ENCODE measurements around the gene KCNG4.
"Not testable (repeated sequence)": the region's sequence is repeated elsewhere in the genome, so short reads cannot be mapped to it uniquely, and the experiment has no call there.

Gene KCNG4

GRCh38 chr16:84225126-84225525, 14.7 kb downstream of the KCNG4 start:
- Histone ChIP-seq H3K27ac (no peak overlapping the region), H3K9me3 (ENCODE audit: severe bottlenecking) (no peaks in the 10 kb centered on the region), H3K27me3 (ENCODE audit: insufficient read depth, low read depth, severe bottlenecking) (no peaks in the 10 kb centered on the region), H3K4me3 (ENCODE audit: low read depth, low read length) (no peak overlapping the region), H3K36me3 (no peaks in the 10 kb centered on the region)
- no peak for TF ChIP-seq CTCF (IDR thresholded peaks at IDR 0.05; ENCODE audit: low read depth, low read length)
- no peak for DNase-seq

GRCh38 chr16:84224554-84224953, 15.3 kb downstream of the KCNG4 start:
- Histone ChIP-seq H3K9me3 (ENCODE audit: severe bottlenecking) (no peaks in the 10 kb centered on the region), H3K4me3 (ENCODE audit: low read depth, low read length) (no peak overlapping the region)
- no peak for DNase-seq

GRCh38 chr16:84223456-84223855, 16.4 kb downstream of the KCNG4 start:
- Histone ChIP-seq H3K9me3 (ENCODE audit: severe bottlenecking) (no peaks in the 10 kb centered on the region), H3K27me3 (ENCODE audit: insufficient read depth, low read depth, severe bottlenecking) (no peaks in the 10 kb centered on the region), H3K36me3 (no peaks in the 10 kb centered on the region), H3K4me3 (ENCODE audit: low read depth, low read length) (no peak overlapping the region), H3K27ac (no peak overlapping the region)
- DNase-seq, result no peak
- TF ChIP-seq CTCF (IDR thresholded peaks at IDR 0.05; ENCODE audit: low read depth, low read length), result no peak

More at GRCh38 chr16:84224554-84224953, 15.3 kb downstream of the KCNG4 start:
- Histone ChIP-seq H3K27ac (no peak overlapping the region), H3K27me3 (ENCODE audit: insufficient read depth, low read depth, severe bottlenecking) (no peaks in the 10 kb centered on the region), H3K36me3 (no peaks in the 10 kb centered on the region)
- TF ChIP-seq CTCF (IDR thresholded peaks at IDR 0.05; ENCODE audit: low read depth, low read length), result no peak

GRCh38 chr16:84220851-84221250, 19.0 kb downstream of the KCNG4 start:
- H3K27me3 ChIP-seq (ENCODE audit: insufficient read depth, low read depth, severe bottlenecking), result no peaks in the 10 kb centered on the region
- TF ChIP-seq CTCF (IDR thresholded peaks at IDR 0.05; ENCODE audit: low read depth, low read length), result no peak

GRCh38 chr16:84218956-84219355, 20.9 kb downstream of the KCNG4 start:
- no peak for TF ChIP-seq CTCF (IDR thresholded peaks at IDR 0.05; ENCODE audit: low read depth, low read length)
- Histone ChIP-seq H3K9me3 (ENCODE audit: severe bottlenecking) (no peaks in the 10 kb centered on the region), H3K36me3 (no peaks in the 10 kb centered on the region), H3K4me3 (ENCODE audit: low read depth, low read length) (no peak overlapping the region), H3K27me3 (ENCODE audit: insufficient read depth, low read depth, severe bottlenecking) (no peaks in the 10 kb centered on the region), H3K27ac (no peak overlapping the region)
- DNase-seq, result no peak

More at GRCh38 chr16:84220851-84221250, 19.0 kb downstream of the KCNG4 start:
- Histone ChIP-seq H3K4me3 (ENCODE audit: low read depth, low read length) (no peak overlapping the region), H3K9me3 (ENCODE audit: severe bottlenecking) (no peaks in the 10 kb centered on the region), H3K36me3 (no peaks in the 10 kb centered on the region), H3K27ac (no peak overlapping the region)
- DNase-seq, result no peak

GRCh38 chr16:84218176-84218823, 21.5 kb downstream of the KCNG4 start:
- no peak for TF ChIP-seq CTCF (IDR thresholded peaks at IDR 0.05; ENCODE audit: low read depth, low read length)
- Histone ChIP-seq H3K9me3 (ENCODE audit: severe bottlenecking) (no peaks in the 10 kb centered on the region), H3K4me3 (ENCODE audit: low read depth, low read length) (no peak overlapping the region), H3K27me3 (ENCODE audit: insufficient read depth, low read depth, severe bottlenecking) (no peaks in the 10 kb centered on the region), H3K27ac (no peak overlapping the region), H3K36me3 (no peaks in the 10 kb centered on the region)
- DNase-seq, result no peak

- not testable (repeated sequence) for H3K9me3 ChIP-seq (ENCODE audit: severe bottlenecking); DNase-seq; H3K27ac ChIP-seq; H3K36me3 ChIP-seq; H3K27me3 ChIP-seq (ENCODE audit: insufficient read depth, low read depth, severe bottlenecking); H3K4me3 ChIP-seq (ENCODE audit: low read depth, low read length)
Observed at GRCh38 chr16:84216144-84216543, 23.7 kb downstream of the KCNG4 start.

All from WERI-Rb-1 (cell line).